Activated B cell treated with CpG ODN at 0.5 μM for 24 hours (primary cell): Measurements from ENCODE around the gene WASF2. TPM values are rescaled to one million over a fixed set of nuclear protein-coding genes. Genes with fewer than 3 reads are reported as not detected.
"Not testable (repeated sequence)": the region's sequence is repeated elsewhere in the genome, so short reads cannot be mapped to it uniquely, and the experiment has no call there.

Source experiments
- ATAC-seq: fragments of 200-7000 bp; cut with Tn5 transposase; one replicate; pipeline ENCODE4 v1.10.0; 2021; ENCODE audit warnings: low read depth, mild to moderate bottlenecking, moderate library complexity
- CTCF ChIA-PET: fragments of 350-600 bp; sonication (Branson Sonifier 250); formaldehyde crosslinking; loops from one replicate; lab custom pipeline; 2021; ENCODE audit warnings: antibody characterized with exemption; lab: Charles Lee
- POLR2A ChIA-PET: fragments of 350-600 bp; sonication (Branson Sonifier 250); formaldehyde crosslinking; loops from one replicate; lab custom pipeline; 2021; ENCODE audit warnings: antibody characterized with exemption; lab: Charles Lee
- DNase-seq: peaks from one replicate; pipeline ENCODE4 v3.0.0; 2022
- H3K27ac Mint-ChIP-seq: one replicate; pipeline ENCODE4 v1.8.0; 2020; ENCODE audit warnings: mixed read lengths
- H3K27me3 Mint-ChIP-seq: one replicate; pipeline ENCODE4 v1.8.0; 2021; ENCODE audit warnings: mixed read lengths
- H3K36me3 Mint-ChIP-seq: one replicate; pipeline ENCODE4 v1.8.0; 2021; ENCODE audit warnings: low read depth, mixed read lengths
- H3K4me1 Mint-ChIP-seq: one replicate; pipeline ENCODE4 v1.8.0; 2021; ENCODE audit warnings: mixed read lengths
- H3K4me3 Mint-ChIP-seq: one replicate; pipeline ENCODE4 v1.8.0; 2020; ENCODE audit warnings: mild to moderate bottlenecking, mixed read lengths
- H3K9me3 Mint-ChIP-seq: one replicate; pipeline ENCODE4 v1.8.0; 2020; ENCODE audit warnings: mixed read lengths
- intact Hi-C: fragments of 100-400 bp; cut with micrococcal nuclease; formaldehyde crosslinking; loops from one replicate; pipeline ENCODE4 v1.15.1; 2024
- total RNA-seq: library from RNA; stranded (reverse); gene quantifications from 2 replicates; pipeline ENCODE4 v1.2.3, GENCODE V29; 2022
- TF ChIP-seq, protein P1 (sequence below): fragments of 200-600 bp; IDR thresholded peaks from one replicate; pipeline ENCODE4 v1.8.0; 2022; ENCODE audit warnings: antibody characterized with exemption, mild to moderate bottlenecking

The WASF2 gene
- total RNA-seq, 1 donor from 2014 or later = 137 TPM

DNA sequence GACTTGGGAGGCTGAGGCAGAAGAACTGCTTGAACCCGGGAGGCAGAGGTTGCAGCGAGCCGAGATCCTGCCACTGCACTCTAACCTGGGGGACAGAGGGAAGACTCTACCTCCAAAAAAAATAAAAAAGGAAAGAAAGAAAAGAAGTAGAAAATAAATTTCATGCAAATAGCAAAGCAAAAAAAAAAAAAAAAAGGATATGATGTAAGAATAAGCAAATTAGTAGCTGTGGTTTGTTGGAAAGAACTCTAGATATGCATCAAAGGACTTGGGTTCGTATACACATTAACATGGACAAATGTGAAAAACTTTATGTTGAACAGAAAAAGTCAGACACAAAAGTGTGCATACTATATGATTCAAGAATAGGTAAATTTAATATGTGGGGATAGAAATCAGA, 11.9 kb downstream of the WASF2 start:
- Mint-ChIP-seq H3K4me1 (peaks cover 93% of the 10 kb centered on the region), H3K9me3 (no peaks in the 10 kb centered on the region), H3K4me3 (peak overlapping the region; percentile 79), H3K36me3 (peaks cover 21% of the 10 kb centered on the region), H3K27me3 (no peaks in the 10 kb centered on the region), H3K27ac (peak overlapping the region; percentile 91)
- DNase-seq (no peak), ATAC-seq (peak; percentile 52)
- CTCF ChIA-PET = interaction anchor here (1.4 kb wide), 1 partner anchor 62 kb away, joined by 3 read pairs; no protein-coding TSS in a partner anchor
- TF ChIP-seq, protein P1, sequence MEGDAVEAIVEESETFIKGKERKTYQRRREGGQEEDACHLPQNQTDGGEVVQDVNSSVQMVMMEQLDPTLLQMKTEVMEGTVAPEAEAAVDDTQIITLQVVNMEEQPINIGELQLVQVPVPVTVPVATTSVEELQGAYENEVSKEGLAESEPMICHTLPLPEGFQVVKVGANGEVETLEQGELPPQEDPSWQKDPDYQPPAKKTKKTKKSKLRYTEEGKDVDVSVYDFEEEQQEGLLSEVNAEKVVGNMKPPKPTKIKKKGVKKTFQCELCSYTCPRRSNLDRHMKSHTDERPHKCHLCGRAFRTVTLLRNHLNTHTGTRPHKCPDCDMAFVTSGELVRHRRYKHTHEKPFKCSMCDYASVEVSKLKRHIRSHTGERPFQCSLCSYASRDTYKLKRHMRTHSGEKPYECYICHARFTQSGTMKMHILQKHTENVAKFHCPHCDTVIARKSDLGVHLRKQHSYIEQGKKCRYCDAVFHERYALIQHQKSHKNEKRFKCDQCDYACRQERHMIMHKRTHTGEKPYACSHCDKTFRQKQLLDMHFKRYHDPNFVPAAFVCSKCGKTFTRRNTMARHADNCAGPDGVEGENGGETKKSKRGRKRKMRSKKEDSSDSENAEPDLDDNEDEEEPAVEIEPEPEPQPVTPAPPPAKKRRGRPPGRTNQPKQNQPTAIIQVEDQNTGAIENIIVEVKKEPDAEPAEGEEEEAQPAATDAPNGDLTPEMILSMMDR = no peak
- intact Hi-C loops = loop anchor here (1.0 to 5.0 kb wide), 3 partner anchors 12 to 49 kb away; partner anchors contain the start of gene WASF2
- POLR2A ChIA-PET = interaction anchor here (0.6 to 2.6 kb wide), 10 partner anchors 12 to 99 kb away, joined by 3 to 23 read pairs (median 5); partner anchors contain the start of gene WASF2

DNA sequence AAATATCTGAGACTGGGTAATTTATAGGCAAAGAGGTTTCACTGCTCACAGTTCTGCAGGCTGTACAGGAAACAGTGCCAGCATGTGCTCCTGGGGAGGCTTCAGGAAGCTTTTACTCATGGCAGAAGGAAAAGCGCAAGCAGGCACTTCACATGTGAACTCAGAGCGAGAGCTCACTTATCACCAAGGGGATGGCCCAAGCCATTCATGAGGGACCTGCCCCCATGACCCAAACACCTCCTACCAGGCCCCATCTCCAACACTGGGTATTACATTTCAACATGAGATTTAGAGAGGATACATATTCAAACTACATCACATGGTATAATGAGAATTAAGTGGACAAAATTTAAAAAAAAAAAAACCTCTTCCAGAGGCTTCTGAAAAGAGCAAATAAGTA, 13.7 kb downstream of the WASF2 start:
- DNase-seq = no peak
- peak overlapping the region; percentile 55 for H3K4me3 Mint-ChIP-seq
- H3K9me3 Mint-ChIP-seq = no peaks in the 10 kb centered on the region
- H3K4me1 Mint-ChIP-seq = peaks cover 93% of the 10 kb centered on the region
- intact Hi-C loops = loop anchor here (5.0 kb wide), 1 partner anchor 51 kb away; no protein-coding TSS in a partner anchor
- no peak for ATAC-seq
- H3K27me3 Mint-ChIP-seq = no peaks in the 10 kb centered on the region
- H3K27ac Mint-ChIP-seq = peak overlapping the region; percentile 18
- TF ChIP-seq, protein P1 = no peak
- ChIA-PET CTCF (interaction anchor here (0.8 to 1.5 kb wide), 2 partner anchors 92 to 124 kb away, joined by 3 read pairs; no protein-coding TSS in a partner anchor), POLR2A (interaction anchor here (1.1 to 1.7 kb wide), 3 partner anchors 13 to 73 kb away, joined by 4 to 8 read pairs (median 5); partner anchors contain the start of gene WASF2)
- H3K36me3 Mint-ChIP-seq = peaks cover 21% of the 10 kb centered on the region

DNA sequence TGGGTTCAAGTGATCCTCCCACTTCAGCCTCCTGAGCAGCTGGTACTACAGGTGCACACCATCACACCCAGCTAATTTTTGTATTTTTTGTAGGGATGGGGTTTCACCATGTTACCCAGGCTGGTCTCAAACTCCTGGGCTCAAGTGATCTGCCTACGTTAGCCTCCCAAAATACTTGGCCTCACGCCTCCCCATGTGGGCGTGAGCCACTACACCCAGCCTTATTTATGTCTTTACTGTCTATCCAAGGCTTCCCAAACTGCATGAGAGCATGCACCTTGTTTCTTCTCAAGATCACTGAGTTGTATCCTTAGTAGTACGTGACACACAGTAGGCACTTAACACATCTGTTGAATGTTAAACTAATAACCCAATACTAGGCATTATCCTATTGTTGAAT, 14.2 kb downstream of the WASF2 start:
- no peak for DNase-seq
- Mint-ChIP-seq H3K36me3 (peaks cover 23% of the 10 kb centered on the region), H3K27me3 (no peaks in the 10 kb centered on the region), H3K27ac (peak overlapping the region; percentile 18), H3K4me3 (no peak overlapping the region), H3K4me1 (peaks cover 91% of the 10 kb centered on the region), H3K9me3 (no peaks in the 10 kb centered on the region)
- CTCF ChIA-PET = no interaction called here
- intact Hi-C loops = loop anchor here (5.0 kb wide), 1 partner anchor 52 kb away; no protein-coding TSS in a partner anchor
- ATAC-seq = no peak
- POLR2A ChIA-PET = interaction anchor here (0.8 to 1.7 kb wide), 3 partner anchors 14 to 72 kb away, joined by 3 to 8 read pairs (median 5); partner anchors contain the start of gene WASF2
- TF ChIP-seq, protein P1 = no peak

DNA sequence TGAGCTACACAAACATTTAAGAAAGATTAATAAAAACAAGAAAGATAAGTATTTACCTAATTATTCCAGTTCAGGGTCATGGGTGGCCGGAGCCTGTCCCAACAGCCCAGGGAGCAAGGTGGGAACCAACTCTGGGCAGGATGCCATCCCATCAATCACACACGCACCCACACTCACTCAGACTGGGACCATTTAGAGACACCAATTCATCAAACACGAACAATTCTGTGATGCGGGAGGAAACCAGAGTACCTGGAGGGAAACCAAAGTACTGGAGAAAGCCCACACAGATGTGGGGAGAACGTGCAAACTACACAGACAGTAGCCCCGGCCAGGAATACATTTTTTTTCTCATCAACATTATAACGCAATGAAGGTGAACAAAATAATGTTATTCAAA, 16.2 kb downstream of the WASF2 start:
- TF ChIP-seq, protein P1 = no peak
- CTCF ChIA-PET = interaction anchor here (0.8 kb wide), 1 partner anchor 18 kb away, joined by 3 read pairs; no protein-coding TSS in a partner anchor
- Mint-ChIP-seq H3K27ac (peak overlapping the region; percentile 78), H3K27me3 (no peaks in the 10 kb centered on the region), H3K9me3 (no peaks in the 10 kb centered on the region), H3K4me3 (peak overlapping the region; percentile 46), H3K36me3 (peaks cover 40% of the 10 kb centered on the region), H3K4me1 (peaks cover 93% of the 10 kb centered on the region)
- no peak for ATAC-seq
- intact Hi-C loops = no loop called here
- POLR2A ChIA-PET = no interaction called here
- no peak for DNase-seq

DNA sequence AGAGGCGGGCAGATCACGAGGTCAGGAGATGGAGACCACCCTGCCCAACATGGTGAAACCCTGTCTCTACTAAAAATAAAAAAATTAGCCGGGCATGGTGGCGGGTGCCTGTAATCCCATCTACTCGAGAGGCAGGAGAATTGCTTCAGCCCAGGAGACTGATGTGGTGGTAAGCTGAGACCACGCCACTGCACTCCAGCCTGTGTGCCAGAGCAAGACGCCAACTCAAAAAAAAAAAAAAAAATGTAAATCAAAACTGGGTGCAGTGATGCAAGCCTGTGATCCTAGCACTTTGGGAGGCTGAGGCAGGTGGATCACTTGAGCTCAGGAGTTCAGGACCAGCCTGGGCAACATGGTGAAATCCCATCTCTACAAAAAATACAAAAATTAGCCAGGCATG, 17.9 kb downstream of the WASF2 start:
- DNase-seq, CTCF ChIA-PET, H3K4me3 Mint-ChIP-seq, H3K27ac Mint-ChIP-seq, intact Hi-C loops, H3K9me3 Mint-ChIP-seq, H3K27me3 Mint-ChIP-seq: not testable (repeated sequence)
- Mint-ChIP-seq H3K4me1 (peaks cover 89% of the 10 kb centered on the region), H3K36me3 (peaks cover 45% of the 10 kb centered on the region)
- peak; percentile 24 for ATAC-seq
- POLR2A ChIA-PET = interaction anchor here (0.6 to 0.7 kb wide), 3 partner anchors 68 to 1500 kb away, joined by 3 to 5 read pairs (median 3); no protein-coding TSS in a partner anchor
